AG04450 (cell line): ENCODE measurements around the gene GRIP1. TPM values are rescaled to one million over a fixed set of nuclear protein-coding genes. Genes with fewer than 3 reads are reported as not detected.
"Not testable (repeated sequence)": the region's sequence is repeated elsewhere in the genome, so short reads cannot be mapped to it uniquely, and the experiment has no call there.

Experiments used
- CTCF ChIA-PET: fragments of 300-600, 350-600 bp; formaldehyde crosslinking; extraction: SDS; loops from one replicate; lab custom pipeline; 2022; ENCODE audit warnings: antibody characterized with exemption, inconsistent platforms; lab: Charles Lee
- POLR2A ChIA-PET: fragments of 350-600 bp; formaldehyde crosslinking; extraction: SDS; loops from one replicate; lab custom pipeline; 2021; ENCODE audit warnings: antibody characterized with exemption, inconsistent platforms; lab: Yijun Ruan, JAX
- DNase-seq: peaks from one replicate; pipeline ENCODE4 v3.0.0-alpha.2; 2011; ENCODE audit warnings: low read depth, low spot score
- H3K27ac ChIP-seq: one replicate; pipeline ENCODE4 v1.5.1; 2012; ENCODE audit warnings: low read depth, low read length, control low read depth
- H3K27me3 ChIP-seq: one replicate; pipeline ENCODE4 v1.6.0; 2012; ENCODE audit warnings: low read length; ENCODE audit not compliant: control insufficient read depth, insufficient read depth
- H3K4me3 ChIP-seq: 2 replicates; pipeline ENCODE4 v1.5.1; 2011; ENCODE audit warnings: mild to moderate bottlenecking, low read depth, low read length, control low read depth
- H3K9me3 ChIP-seq: 2 replicates; pipeline ENCODE4 v1.5.1; 2012; ENCODE audit warnings: low read length; ENCODE audit not compliant: control insufficient read depth, insufficient read depth
- polyA plus RNA-seq: library from polyadenylated mRNA; depleted of rRNA; stranded (reverse); fragments of >200 nt; gene quantifications from 2 replicates; pipeline ENCODE4 v1.2.3, GENCODE V29; 2011
- TF ChIP-seq, protein P1 (sequence below): IDR thresholded peaks from 2 replicates; pipeline ENCODE4 v1.5.1; 2011; ENCODE audit warnings: low read depth, low read length, control low read depth, inconsistent platforms

The GRIP1 gene
- polyA plus RNA-seq, 1 experiment: not detected

GRCh38 chr12:66319266-66319954 lies 359.5 kb downstream of the GRIP1 start:
- POLR2A ChIA-PET: no interaction called here
- TF ChIP-seq, protein P1, sequence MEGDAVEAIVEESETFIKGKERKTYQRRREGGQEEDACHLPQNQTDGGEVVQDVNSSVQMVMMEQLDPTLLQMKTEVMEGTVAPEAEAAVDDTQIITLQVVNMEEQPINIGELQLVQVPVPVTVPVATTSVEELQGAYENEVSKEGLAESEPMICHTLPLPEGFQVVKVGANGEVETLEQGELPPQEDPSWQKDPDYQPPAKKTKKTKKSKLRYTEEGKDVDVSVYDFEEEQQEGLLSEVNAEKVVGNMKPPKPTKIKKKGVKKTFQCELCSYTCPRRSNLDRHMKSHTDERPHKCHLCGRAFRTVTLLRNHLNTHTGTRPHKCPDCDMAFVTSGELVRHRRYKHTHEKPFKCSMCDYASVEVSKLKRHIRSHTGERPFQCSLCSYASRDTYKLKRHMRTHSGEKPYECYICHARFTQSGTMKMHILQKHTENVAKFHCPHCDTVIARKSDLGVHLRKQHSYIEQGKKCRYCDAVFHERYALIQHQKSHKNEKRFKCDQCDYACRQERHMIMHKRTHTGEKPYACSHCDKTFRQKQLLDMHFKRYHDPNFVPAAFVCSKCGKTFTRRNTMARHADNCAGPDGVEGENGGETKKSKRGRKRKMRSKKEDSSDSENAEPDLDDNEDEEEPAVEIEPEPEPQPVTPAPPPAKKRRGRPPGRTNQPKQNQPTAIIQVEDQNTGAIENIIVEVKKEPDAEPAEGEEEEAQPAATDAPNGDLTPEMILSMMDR: no peak
- no peaks in the 10 kb centered on the region for H3K9me3 ChIP-seq
- no peak overlapping the region for H3K4me3 ChIP-seq
- no peaks in the 10 kb centered on the region for H3K27me3 ChIP-seq
- CTCF ChIA-PET: no interaction called here
- no peak overlapping the region for H3K27ac ChIP-seq
- DNase-seq: no peak

- Histone ChIP-seq H3K9me3 (no peaks in the 10 kb centered on the region), H3K27ac (no peak overlapping the region), H3K4me3 (no peak overlapping the region), H3K27me3 (no peaks in the 10 kb centered on the region)
- TF ChIP-seq, protein P1: no peak
- ChIA-PET POLR2A (interaction anchor here (1.0 kb wide), 1 partner anchor 12 kb away, joined by 4 read pairs; the partner anchor contains the start of gene HELB), CTCF (interaction anchor here (1.1 kb wide), 1 partner anchor 44 kb away, joined by 4 read pairs; no protein-coding TSS in a partner anchor)
- no peak for DNase-seq
These were observed 364.6 kb downstream of the GRIP1 start for GRCh38 chr12:66314278-66314677.

DNA sequence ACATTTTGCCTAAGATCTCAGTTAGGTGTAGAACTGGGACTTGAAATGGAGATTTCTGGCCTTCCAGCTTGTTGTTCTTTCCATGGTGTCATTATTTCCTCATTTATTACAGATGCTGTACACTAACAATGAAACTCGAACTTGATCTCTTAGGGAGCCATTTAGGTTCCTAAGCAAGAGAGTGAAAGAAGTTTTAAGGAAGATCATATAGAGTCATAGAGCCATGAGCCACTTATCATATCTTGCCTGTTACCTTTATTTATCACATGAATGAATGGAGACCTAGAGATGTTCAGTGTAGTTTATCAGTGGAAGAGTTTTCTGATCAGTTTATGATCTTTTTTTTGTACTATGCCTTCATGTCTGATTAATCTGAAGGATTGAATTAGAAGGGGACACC lies 366.7 kb downstream of the GRIP1 start:
- Histone ChIP-seq H3K27ac (no peak overlapping the region), H3K27me3 (no peaks in the 10 kb centered on the region), H3K4me3 (no peak overlapping the region), H3K9me3 (no peaks in the 10 kb centered on the region)
- DNase-seq: no peak
- ChIA-PET CTCF (interaction anchor here (1.0 to 1.8 kb wide), 3 partner anchors 9 to 97 kb away, joined by 3 to 9 read pairs (median 5); partner anchors contain the start of gene HELB), POLR2A (no interaction called here)
- TF ChIP-seq, protein P1: no peak

DNA sequence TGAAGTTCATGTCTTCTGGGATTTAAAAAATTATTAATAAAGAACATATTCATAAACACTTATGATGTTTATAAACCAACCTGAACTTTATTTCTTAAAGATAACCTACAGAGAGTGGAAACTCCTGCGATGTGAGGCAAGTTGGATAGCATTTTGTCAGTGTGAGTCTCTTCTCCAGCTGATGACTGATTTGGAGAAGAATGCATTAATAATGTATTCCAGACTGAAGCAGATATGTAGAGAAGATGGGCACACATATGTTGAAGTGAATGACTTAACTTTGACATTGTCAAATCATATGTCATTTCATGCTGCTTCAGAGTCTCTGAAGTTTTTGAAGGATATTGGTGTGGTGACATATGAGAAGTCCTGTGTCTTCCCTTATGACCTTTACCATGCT lies 369.3 kb downstream of the GRIP1 start:
- TF ChIP-seq, protein P1: no peak
- ChIA-PET CTCF (no interaction called here), POLR2A (no interaction called here)
- H3K4me3 ChIP-seq: no peak overlapping the region
- no peak overlapping the region for H3K27ac ChIP-seq
- no peak for DNase-seq
- H3K27me3 ChIP-seq: no peaks in the 10 kb centered on the region
- H3K9me3 ChIP-seq: no peaks in the 10 kb centered on the region

DNA sequence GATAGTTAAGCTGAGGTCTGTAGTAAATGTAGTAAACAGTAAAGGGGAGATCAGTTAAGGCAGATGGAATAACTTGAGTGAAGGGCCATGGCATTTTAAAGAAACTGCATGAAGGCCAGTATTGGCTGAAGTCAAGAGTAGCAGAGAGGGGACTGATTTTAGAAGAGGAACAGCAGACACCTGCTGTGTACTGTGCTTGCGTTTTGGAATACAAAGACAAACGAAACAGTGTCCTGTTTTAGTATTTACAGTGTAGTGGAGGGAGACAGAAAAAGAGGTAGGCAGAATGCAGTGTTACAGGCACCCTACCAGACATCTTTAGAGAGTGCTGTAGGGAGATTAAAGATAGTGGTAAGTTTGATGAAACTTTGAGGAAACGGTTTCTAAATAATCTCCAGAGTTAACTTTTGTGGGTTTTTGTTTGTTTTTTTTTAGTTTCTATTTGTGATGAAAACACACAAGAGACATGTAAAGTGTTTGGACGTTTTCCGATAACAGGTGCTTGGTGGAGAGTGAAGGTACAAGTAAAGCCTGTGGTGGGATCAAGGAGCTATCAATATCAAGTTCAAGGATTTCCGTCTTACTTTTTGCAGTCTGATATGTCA lies 374.5 kb downstream of the GRIP1 start:
- DNase-seq: no peak
- TF ChIP-seq, protein P1: no peak
- Histone ChIP-seq H3K9me3 (no peaks in the 10 kb centered on the region), H3K27me3 (no peaks in the 10 kb centered on the region), H3K4me3 (no peak overlapping the region), H3K27ac (no peak overlapping the region)
- ChIA-PET POLR2A (no interaction called here), CTCF (interaction anchor here (0.6 kb wide), 1 partner anchor 307 kb away, joined by 3 read pairs; no protein-coding TSS in a partner anchor)

DNA sequence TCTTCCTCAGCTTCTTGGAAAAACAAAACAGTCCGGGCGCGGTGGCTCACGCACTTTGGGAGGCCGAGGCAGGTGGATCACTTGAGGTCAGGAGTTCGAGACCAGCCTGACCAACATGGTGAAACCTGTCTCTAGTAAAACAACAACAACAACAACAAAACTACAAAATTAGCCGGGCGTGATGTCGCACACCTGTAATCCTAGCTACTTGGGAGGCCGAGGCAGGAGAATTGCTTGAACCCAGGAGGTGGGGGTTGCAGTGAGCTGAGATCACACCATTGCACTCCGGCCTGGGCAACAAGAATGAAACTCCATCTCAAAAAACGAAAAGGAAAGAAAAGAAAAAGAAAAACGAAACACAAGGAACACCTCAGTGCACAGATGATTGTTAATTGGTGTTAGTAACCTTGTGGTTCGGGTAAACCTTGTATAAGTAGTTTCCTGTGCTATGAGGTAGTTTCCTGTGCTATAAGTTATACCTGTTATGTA lies 375.5 kb downstream of the GRIP1 start:
- not testable (repeated sequence) for H3K9me3 ChIP-seq, H3K27ac ChIP-seq, DNase-seq, H3K27me3 ChIP-seq
- ChIA-PET CTCF (interaction anchor here (0.6 to 1.7 kb wide), 7 partner anchors 9 to 158 kb away, joined by 3 to 14 read pairs (median 6); no protein-coding TSS in a partner anchor), POLR2A (interaction anchor here (1.2 kb wide), 1 partner anchor 11 kb away, joined by 4 read pairs; no protein-coding TSS in a partner anchor)
- H3K4me3 ChIP-seq: peak overlapping the region; percentile 99
